ENCODE measurements around the gene RREB1. TPM values are rescaled to one million over a fixed set of nuclear protein-coding genes. Genes with fewer than 3 reads are reported as not detected.
A peak's percentile ranks its signal among the peaks of the same experiment; 100 is the strongest.

The RREB1 gene
- total RNA-seq, 2 experiments from 2014 or later = 18.7 to 19.7 TPM

GRCh38 chr6:7088076-7088742 lies 19.6 kb upstream of the RREB1 start:
- DNase-seq (peak; percentile 45), ATAC-seq (peak; percentile 45)
- Mint-ChIP-seq H3K36me3 (ENCODE audit: low read depth) (no peaks in the 10 kb centered on the region), H3K27me3 (no peaks in the 10 kb centered on the region), H3K27ac (peak overlapping the region; percentile 83), H3K4me1 (ENCODE audit: low read depth) (peaks cover 32% of the 10 kb centered on the region), H3K9me3 (no peaks in the 10 kb centered on the region), H3K4me3 (peak overlapping the region; percentile 68)
- CTCF ChIA-PET = interaction anchor here (1.3 to 2.2 kb wide), 4 partner anchors 12 to 150 kb away, joined by 3 to 8 read pairs (median 5); no protein-coding TSS in a partner anchor
- POLR2A ChIA-PET = interaction anchor here (0.7 to 2.7 kb wide), 6 partner anchors 19 to 68 kb away, joined by 4 to 13 read pairs (median 6); partner anchors contain the start of gene RREB1
- intact Hi-C loops (cut with micrococcal nuclease) = no loop called here
- no peak for TF ChIP-seq CTCF (IDR thresholded peaks at IDR 0.05)

DNA sequence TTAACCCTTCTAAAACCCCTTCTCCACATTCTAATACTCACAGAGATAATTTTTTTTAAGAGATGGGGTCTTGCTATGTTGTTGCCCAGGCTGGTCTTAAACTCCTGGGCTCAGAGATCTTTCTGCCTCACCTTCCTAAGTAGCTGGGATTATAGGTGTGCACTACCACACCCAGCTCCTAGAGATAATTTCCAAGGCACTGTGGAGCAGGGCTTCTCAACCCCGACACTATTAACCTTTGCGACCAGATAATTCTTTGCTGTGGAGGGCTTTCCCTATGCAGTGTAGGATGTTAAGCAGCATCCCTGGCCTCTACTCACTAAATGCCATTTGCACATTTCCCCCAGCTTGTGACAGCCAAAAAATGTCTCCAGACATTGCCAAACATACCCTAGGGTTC lies 8.8 kb upstream of the RREB1 start:
- Mint-ChIP-seq H3K4me3 (no peak overlapping the region), H3K4me1 (ENCODE audit: low read depth) (peaks cover 3% of the 10 kb centered on the region), H3K27ac (no peak overlapping the region), H3K9me3 (no peaks in the 10 kb centered on the region), H3K36me3 (ENCODE audit: low read depth) (no peaks in the 10 kb centered on the region), H3K27me3 (no peaks in the 10 kb centered on the region)
- ATAC-seq = no peak
- DNase-seq = no peak
- TF ChIP-seq CTCF (IDR thresholded peaks at IDR 0.05) = no peak
- intact Hi-C loops (cut with micrococcal nuclease) = no loop called here
- POLR2A ChIA-PET = interaction anchor here (1.1 kb wide), 1 partner anchor 9 kb away, joined by 3 read pairs; the partner anchor contains the start of gene RREB1
- CTCF ChIA-PET = interaction anchor here (1.9 kb wide), 1 partner anchor 12 kb away, joined by 6 read pairs; no protein-coding TSS in a partner anchor

DNA sequence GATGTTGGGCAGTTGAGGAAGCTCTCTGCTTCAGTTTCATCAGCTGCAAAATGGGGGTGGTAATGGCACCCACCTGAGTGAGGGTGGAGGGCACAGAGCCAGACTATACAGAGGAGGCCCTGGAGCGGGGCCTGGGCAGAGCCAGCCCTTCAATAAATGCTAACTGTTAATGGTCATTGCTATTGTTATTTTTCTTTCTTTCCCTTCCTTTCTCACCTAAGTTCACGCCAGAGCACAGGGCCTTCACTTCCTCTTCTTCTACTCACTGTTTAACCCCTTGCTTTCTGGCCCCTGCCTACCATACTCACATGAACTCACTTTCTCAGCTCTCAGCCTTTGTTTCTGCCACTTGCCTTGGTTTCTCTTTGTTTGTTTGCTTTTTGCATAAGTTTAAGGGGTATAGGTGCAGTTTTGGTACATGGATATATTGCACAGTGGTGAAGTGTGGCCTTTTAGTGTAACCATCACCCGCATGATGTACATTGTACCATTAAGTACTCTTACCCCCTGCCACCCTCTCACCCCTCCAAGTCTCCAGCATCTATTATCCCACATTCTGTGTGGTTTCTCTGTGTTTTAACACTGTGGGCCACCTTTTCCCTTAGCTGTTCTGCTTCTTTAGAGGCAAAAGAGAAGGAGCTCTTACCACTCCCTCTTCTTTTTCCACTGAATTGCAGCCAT lies 7.5 kb upstream of the RREB1 start:
- H3K27me3 Mint-ChIP-seq = no peaks in the 10 kb centered on the region
- no peak overlapping the region for H3K27ac Mint-ChIP-seq
- no peaks in the 10 kb centered on the region for H3K9me3 Mint-ChIP-seq
- no peak for ATAC-seq
- intact Hi-C loops (cut with micrococcal nuclease) = no loop called here
- H3K4me1 Mint-ChIP-seq (ENCODE audit: low read depth) = peaks cover 3% of the 10 kb centered on the region
- ChIA-PET CTCF (interaction anchor here (0.9 kb wide), 1 partner anchor 139 kb away, joined by 4 read pairs; no protein-coding TSS in a partner anchor), POLR2A (interaction anchor here (0.8 kb wide), 1 partner anchor 10 kb away, joined by 4 read pairs; no protein-coding TSS in a partner anchor)
- no peaks in the 10 kb centered on the region for H3K36me3 Mint-ChIP-seq (ENCODE audit: low read depth)
- TF ChIP-seq CTCF (IDR thresholded peaks at IDR 0.05) = no peak
- H3K4me3 Mint-ChIP-seq = no peak overlapping the region
- no peak for DNase-seq

DNA sequence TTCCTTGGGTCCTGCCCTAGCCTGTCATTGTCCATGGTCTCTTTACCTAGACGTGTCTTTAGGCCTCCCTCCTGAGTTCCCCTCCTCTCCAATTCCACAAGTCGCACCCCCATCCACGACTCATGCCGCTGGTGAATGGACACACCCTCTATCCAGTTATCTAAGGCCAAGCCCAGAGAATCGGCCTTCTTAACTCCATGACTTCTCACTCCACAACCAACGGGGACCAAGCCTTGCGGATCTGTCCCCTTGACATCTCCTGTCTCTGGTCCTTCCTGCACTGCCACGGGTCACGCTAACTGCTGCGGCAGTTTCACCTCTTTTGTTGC lies 7.0 kb upstream of the RREB1 start:
- POLR2A ChIA-PET = interaction anchor here (0.8 kb wide), 1 partner anchor 10 kb away, joined by 4 read pairs; no protein-coding TSS in a partner anchor

More for the DNA sequence above, 7.0 kb upstream of the RREB1 start:
- CTCF ChIA-PET = interaction anchor here (0.9 kb wide), 1 partner anchor 138 kb away, joined by 4 read pairs; no protein-coding TSS in a partner anchor
- Mint-ChIP-seq H3K9me3 (no peaks in the 10 kb centered on the region), H3K36me3 (ENCODE audit: low read depth) (no peaks in the 10 kb centered on the region), H3K27ac (no peak overlapping the region), H3K4me3 (no peak overlapping the region), H3K27me3 (no peaks in the 10 kb centered on the region), H3K4me1 (ENCODE audit: low read depth) (peaks cover 3% of the 10 kb centered on the region)
- DNase-seq (no peak), ATAC-seq (no peak)
- no peak for TF ChIP-seq CTCF (IDR thresholded peaks at IDR 0.05)
- intact Hi-C loops (cut with micrococcal nuclease) = no loop called here
